GM21381 (cell line): ENCODE results near the gene SLC35E3.
A peak's percentile ranks its signal among the peaks of the same experiment; 100 is the strongest.

Experiments
- ATAC-seq: cut with Tn5 transposase; IDR thresholded peaks from one replicate; pipeline ENCODE4 v1.9.1; 2021; ENCODE audit warnings: mild to moderate bottlenecking, moderate library complexity; ENCODE audit not compliant: unreplicated experiment

SLC35E3 gene

GRCh38 chr12:68769941-68770340 lies 24.0 kb downstream of the SLC35E3 start:
- no peak for ATAC-seq

DNA sequence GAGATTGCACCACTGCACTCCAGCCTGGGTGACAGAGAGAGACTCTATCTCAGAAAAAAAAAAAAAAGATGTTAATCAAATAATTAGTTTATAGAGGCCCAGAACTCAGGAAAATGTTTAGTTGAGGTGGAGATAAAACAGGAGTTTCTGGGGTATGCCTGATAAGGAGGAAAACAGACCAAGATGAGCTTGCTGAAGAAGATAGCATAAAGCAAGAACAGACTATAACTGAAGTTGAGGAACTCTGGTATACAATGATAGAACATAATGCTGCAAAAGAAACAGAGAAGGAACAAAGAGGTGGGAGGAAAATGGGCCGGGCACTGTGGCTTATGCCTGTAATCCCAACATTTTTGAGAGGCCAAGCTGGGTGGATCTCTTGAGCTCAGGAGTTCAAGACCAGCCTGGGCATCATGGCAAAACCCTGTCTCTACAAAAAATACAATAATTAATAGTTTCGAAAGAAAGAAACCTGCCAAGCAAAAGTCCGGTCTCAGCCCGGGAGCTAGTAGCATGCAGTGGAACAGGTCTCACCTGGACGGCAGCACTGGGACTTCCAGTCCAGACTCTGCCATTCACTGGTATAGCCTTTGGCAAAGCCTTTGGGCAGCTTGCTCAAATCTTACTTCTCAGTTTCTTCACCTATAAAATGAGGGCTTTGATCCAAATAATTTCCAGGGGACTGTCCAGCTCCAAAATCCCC lies 25.4 kb downstream of the SLC35E3 start:
- no peak for ATAC-seq

DNA sequence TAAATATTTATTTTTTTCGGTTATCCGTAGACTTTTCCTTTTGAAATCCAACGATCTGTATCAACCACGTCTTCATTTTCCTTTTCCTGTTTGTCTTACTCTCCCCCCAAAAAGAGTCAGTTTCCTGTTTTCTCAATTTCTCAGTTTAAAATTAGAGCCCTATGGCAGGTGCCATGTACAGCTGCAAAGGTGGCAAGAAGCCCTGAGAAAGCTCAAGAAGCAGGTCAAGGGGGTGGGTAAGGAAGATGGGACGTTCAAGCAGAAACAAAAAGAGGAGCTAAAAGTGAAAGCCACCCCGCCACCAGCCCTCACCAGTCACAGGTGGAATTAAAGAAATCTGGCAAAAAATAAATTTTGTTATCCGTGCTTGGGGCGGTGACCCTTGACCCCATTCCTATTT lies 26.7 kb downstream of the SLC35E3 start:
- no peak for ATAC-seq

DNA sequence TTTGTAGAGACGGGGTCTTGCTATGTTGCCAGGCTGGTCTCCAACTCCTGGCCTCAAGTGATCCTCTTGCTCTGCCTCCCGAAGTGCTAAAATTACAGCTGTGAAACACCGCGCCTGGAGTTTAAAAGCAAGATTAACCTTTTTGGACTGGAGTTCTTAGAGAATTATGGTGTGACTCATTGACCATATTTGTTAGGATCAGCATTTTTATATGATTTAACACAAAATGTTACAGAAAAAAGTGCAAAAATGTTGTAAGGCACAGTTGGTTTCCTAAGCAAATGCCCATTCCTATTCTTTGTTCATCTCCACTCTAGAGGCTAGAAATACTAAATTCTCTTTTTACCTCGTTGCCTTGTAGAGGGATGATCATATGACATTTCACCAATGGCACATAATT lies 27.6 kb downstream of the SLC35E3 start:
- ATAC-seq: no peak

DNA sequence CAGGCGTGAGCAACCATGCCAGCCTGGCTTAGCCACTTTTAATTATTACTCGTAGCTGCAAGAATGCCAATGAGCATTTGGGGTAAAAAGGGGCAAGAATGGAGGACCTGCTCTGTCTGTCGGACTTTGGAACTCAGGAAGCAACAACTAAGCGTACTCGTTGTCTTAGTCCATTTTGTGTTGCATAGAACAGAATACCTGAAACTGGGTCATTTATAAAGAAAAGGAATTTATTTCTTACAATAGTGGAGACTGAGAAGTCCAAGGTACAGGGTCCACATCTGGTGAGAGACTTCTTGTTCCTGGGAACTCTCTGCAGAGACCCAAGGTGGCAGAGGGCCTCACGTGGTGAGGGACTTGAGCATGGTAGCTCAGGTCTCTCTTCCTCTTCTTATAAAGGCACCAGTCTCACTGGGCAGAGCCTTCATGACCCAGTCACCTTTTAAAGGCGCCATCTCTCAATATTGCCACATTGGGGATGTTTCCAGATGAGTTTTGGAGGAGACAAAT lies 29.2 kb downstream of the SLC35E3 start:
- no peak for ATAC-seq

- ATAC-seq: no peak
These were observed 31.1 kb downstream of the SLC35E3 start for GRCh38 chr12:68776976-68777610.

DNA sequence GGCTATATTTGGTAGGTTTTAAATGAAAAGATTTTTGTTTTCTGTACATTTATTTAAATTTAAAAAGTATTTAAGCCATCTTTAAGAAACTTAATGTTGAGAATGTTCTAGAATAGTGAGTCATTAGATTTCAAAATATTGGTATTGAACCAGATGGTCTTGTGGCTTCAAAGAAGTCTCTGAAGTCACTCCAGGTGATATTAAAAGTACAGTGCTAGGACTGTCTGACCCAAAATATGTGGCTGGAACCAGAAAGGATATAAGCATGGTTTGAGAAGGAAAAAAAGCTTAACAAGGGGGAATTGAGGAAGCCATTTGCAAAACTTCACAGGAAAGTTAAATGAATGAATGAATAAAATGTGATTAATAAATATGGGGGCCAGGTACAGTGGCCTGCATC lies 33.3 kb downstream of the SLC35E3 start:
- no peak for ATAC-seq

- no peak for ATAC-seq
These were observed 34.8 kb downstream of the SLC35E3 start for GRCh38 chr12:68780731-68781130.

DNA sequence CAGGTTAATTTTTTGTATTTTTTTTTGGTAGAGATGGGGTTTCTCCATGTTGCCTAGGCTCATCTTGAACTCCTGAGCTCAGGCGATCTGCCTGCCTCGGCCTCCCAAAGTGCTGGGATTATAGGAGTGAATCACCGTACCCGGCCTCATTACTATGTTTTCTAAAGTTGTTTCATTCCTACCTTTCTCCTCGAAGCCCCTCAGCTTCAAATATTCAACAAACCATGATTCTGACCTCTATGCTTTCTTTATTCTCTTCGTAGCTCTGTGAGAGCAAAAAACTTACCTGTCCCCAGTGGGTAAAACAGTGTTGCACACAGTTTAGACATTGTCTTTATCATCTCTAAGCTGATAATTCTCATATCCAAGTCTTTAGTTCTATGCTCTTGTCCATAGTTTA lies 35.8 kb downstream of the SLC35E3 start:
- ATAC-seq: no peak

GRCh38 chr12:68784015-68784414 lies 38.0 kb downstream of the SLC35E3 start:
- ATAC-seq: no peak

GRCh38 chr12:68785358-68785757 lies 39.4 kb downstream of the SLC35E3 start:
- no peak for ATAC-seq

GRCh38 chr12:68785823-68786222 lies 39.8 kb downstream of the SLC35E3 start:
- no peak for ATAC-seq

DNA sequence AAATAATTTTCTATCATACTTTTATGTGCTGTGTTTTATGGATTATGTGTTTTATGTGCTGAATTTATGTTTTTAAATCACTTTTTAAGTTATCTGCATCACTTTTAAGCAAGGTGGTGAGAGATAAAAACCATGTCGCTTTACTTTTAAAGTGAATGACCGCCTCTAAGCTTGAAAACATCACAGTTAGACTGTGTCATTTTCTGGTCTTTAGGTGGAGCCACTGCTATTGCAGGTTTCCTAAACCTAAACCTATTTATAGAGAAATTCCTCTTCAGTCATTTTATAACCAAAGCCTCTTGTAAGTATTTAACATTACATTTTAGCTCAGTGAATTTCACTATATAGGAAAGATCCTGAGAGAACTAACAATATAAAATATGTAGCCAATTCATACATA lies 41.0 kb downstream of the SLC35E3 start:
- ATAC-seq: no peak

DNA sequence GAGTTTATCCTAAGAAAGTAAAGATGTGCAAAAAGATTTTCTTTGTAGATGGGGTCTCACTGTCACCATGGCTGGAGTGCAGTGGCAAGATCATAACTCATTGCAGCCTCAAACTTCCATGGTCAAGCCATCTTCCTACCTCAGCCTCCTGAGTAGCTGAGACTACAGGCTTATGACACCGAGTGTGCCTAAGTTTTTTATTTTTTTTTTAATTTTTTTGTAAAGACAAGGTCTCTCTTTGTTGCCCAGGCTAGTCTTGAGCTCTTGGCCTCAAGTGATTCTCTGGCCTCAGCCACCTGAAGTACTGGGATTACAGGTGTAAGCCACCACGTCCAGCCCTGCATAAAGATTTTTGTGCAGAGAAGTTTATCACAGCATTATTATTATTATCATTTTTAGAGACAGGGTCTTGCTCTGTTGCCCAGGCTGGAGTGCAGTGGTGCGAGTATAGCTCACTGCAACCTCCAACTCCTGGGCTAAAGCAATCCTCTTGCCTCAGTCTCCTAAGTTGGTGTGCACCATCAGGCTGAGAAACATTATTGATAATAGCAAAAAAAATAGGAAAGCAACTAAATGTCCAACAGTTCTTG lies 42.7 kb downstream of the SLC35E3 start:
- no peak for ATAC-seq

GRCh38 chr12:68789144-68789878 lies 43.3 kb downstream of the SLC35E3 start:
- no peak for ATAC-seq

- ATAC-seq: no peak
These were observed 44.3 kb downstream of the SLC35E3 start for GRCh38 chr12:68790081-68790951.

DNA sequence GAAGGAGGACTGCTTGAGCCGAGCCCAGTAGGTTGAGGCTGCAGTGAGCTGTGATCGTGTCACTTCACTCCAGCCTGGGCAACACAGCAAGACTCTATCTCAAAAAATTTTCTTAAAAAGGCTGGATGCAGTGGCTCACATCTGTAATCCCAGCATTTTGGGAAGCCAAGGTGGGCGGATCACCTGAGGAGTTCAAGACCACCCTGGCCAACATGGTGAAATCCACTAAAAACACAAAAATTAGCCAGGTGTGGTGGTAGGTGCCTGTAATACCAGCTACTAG lies 44.9 kb downstream of the SLC35E3 start:
- ATAC-seq: no peak

- ATAC-seq: no peak
These were observed 46.0 kb downstream of the SLC35E3 start for GRCh38 chr12:68791897-68792481.

GRCh38 chr12:68792952-68793351 lies 47.0 kb downstream of the SLC35E3 start:
- ATAC-seq: peak; percentile 75

DNA sequence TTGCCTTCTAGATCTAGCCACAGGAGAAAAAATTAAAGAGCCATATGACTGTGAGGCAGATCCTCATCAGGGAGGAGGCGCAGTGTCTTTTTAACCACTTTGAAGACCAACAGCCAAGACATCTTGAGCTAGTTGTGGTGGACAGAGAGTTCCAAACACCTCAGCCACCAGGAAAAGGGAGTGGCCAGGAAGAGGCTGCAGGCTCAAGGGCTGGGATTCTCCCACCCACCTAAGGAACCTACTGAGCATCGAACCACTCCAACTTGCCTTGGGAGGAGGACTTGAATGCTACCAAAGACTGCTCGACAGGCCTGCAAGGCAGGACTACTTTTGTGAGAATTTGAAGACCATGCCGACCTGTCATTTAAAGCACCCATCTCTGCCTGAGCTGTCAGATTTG lies 47.5 kb downstream of the SLC35E3 start:
- ATAC-seq: no peak
